ENCODE results near the gene ETFB.

The ETFB gene

GRCh38 chr19:51391073-51391611 lies 25.0 kb upstream of the ETFB start:
- Histone ChIP-seq H3K27me3 (ENCODE audit: control insufficient read depth, insufficient read depth, low read length) (no peaks in the 10 kb centered on the region), H3K9ac (ENCODE audit: low read length) (peak overlapping the region; percentile 20), H3K4me3 (ENCODE audit: low read length) (no peak overlapping the region), H3K36me3 (ENCODE audit: control insufficient read depth, insufficient read depth, low read length) (no peaks in the 10 kb centered on the region), H3K9me3 (ENCODE audit: control insufficient read depth, low read length) (no peaks in the 10 kb centered on the region), H3K4me1 (ENCODE audit: control insufficient read depth, insufficient read depth, low read length) (peaks cover 9% of the 10 kb centered on the region)

GRCh38 chr19:51389143-51389542 lies 23.0 kb upstream of the ETFB start:
- Histone ChIP-seq H3K4me1 (ENCODE audit: control insufficient read depth, insufficient read depth, low read length) (peaks cover 4% of the 10 kb centered on the region), H3K27me3 (ENCODE audit: control insufficient read depth, insufficient read depth, low read length) (no peaks in the 10 kb centered on the region), H3K36me3 (ENCODE audit: control insufficient read depth, insufficient read depth, low read length) (no peaks in the 10 kb centered on the region), H3K9ac (ENCODE audit: low read length) (no peak overlapping the region), H3K9me3 (ENCODE audit: control insufficient read depth, low read length) (no peaks in the 10 kb centered on the region), H3K4me3 (ENCODE audit: low read length) (no peak overlapping the region)

GRCh38 chr19:51387924-51388389 lies 21.8 kb upstream of the ETFB start, which contains the start of gene LIM2:
Gene LIM2 (minus strand): TSS chr19:51387974. CDS start chr19:51387443, 531 bp downstream.
- H3K36me3 ChIP-seq (ENCODE audit: control insufficient read depth, insufficient read depth, low read length): no peaks in the 10 kb centered on the region
- H3K4me3 ChIP-seq (ENCODE audit: low read length): no peak within 1 kb of the TSS
- no peak within 1 kb of the TSS for H3K9ac ChIP-seq (ENCODE audit: low read length)

GRCh38 chr19:51386882-51387520 lies 20.8 kb upstream of the ETFB start:
- Histone ChIP-seq H3K9me3 (ENCODE audit: control insufficient read depth, low read length) (no peaks in the 10 kb centered on the region), H3K9ac (ENCODE audit: low read length) (no peak overlapping the region), H3K36me3 (ENCODE audit: control insufficient read depth, insufficient read depth, low read length) (no peaks in the 10 kb centered on the region), H3K27me3 (ENCODE audit: control insufficient read depth, insufficient read depth, low read length) (no peaks in the 10 kb centered on the region), H3K4me3 (ENCODE audit: low read length) (no peak overlapping the region), H3K4me1 (ENCODE audit: control insufficient read depth, insufficient read depth, low read length) (no peaks in the 10 kb centered on the region)

More at GRCh38 chr19:51387924-51388389, 21.8 kb upstream of the ETFB start, which contains the start of gene LIM2:
- Histone ChIP-seq H3K4me1 (ENCODE audit: control insufficient read depth, insufficient read depth, low read length) (no peaks in the 10 kb centered on the region), H3K27me3 (ENCODE audit: control insufficient read depth, insufficient read depth, low read length) (no peaks in the 10 kb centered on the region), H3K9me3 (ENCODE audit: control insufficient read depth, low read length) (no peaks in the 10 kb centered on the region)

- no peaks in the 10 kb centered on the region for H3K27me3 ChIP-seq (ENCODE audit: control insufficient read depth, insufficient read depth, low read length)
- H3K36me3 ChIP-seq (ENCODE audit: control insufficient read depth, insufficient read depth, low read length): no peaks in the 10 kb centered on the region
- H3K4me3 ChIP-seq (ENCODE audit: low read length): no peak overlapping the region
- H3K4me1 ChIP-seq (ENCODE audit: control insufficient read depth, insufficient read depth, low read length): no peaks in the 10 kb centered on the region
- H3K9me3 ChIP-seq (ENCODE audit: control insufficient read depth, low read length): no peaks in the 10 kb centered on the region
- H3K9ac ChIP-seq (ENCODE audit: low read length): no peak overlapping the region
Measured at GRCh38 chr19:51382004-51382403, 15.8 kb upstream of the ETFB start.

- Histone ChIP-seq H3K4me1 (ENCODE audit: control insufficient read depth, insufficient read depth, low read length) (no peaks in the 10 kb centered on the region), H3K4me3 (ENCODE audit: low read length) (no peak overlapping the region), H3K9me3 (ENCODE audit: control insufficient read depth, low read length) (no peaks in the 10 kb centered on the region), H3K36me3 (ENCODE audit: control insufficient read depth, insufficient read depth, low read length) (no peaks in the 10 kb centered on the region), H3K9ac (ENCODE audit: low read length) (no peak overlapping the region), H3K27me3 (ENCODE audit: control insufficient read depth, insufficient read depth, low read length) (no peaks in the 10 kb centered on the region)
Measured at GRCh38 chr19:51380379-51380778, 14.2 kb upstream of the ETFB start.

- no peaks in the 10 kb centered on the region for H3K9me3 ChIP-seq (ENCODE audit: control insufficient read depth, low read length)
- H3K27me3 ChIP-seq (ENCODE audit: control insufficient read depth, insufficient read depth, low read length): no peaks in the 10 kb centered on the region
- H3K4me1 ChIP-seq (ENCODE audit: control insufficient read depth, insufficient read depth, low read length): no peaks in the 10 kb centered on the region
- no peaks in the 10 kb centered on the region for H3K36me3 ChIP-seq (ENCODE audit: control insufficient read depth, insufficient read depth, low read length)
- no peak overlapping the region for H3K9ac ChIP-seq (ENCODE audit: low read length)
- H3K4me3 ChIP-seq (ENCODE audit: low read length): no peak overlapping the region
Measured at GRCh38 chr19:51377422-51377821, 11.2 kb upstream of the ETFB start.

GRCh38 chr19:51375504-51376221 lies 9.5 kb upstream of the ETFB start:
- H3K27me3 ChIP-seq (ENCODE audit: control insufficient read depth, insufficient read depth, low read length): no peaks in the 10 kb centered on the region
- no peaks in the 10 kb centered on the region for H3K9me3 ChIP-seq (ENCODE audit: control insufficient read depth, low read length)
- no peaks in the 10 kb centered on the region for H3K36me3 ChIP-seq (ENCODE audit: control insufficient read depth, insufficient read depth, low read length)
- H3K9ac ChIP-seq (ENCODE audit: low read length): no peak overlapping the region
- no peaks in the 10 kb centered on the region for H3K4me1 ChIP-seq (ENCODE audit: control insufficient read depth, insufficient read depth, low read length)
- no peak overlapping the region for H3K4me3 ChIP-seq (ENCODE audit: low read length)

GRCh38 chr19:51372649-51373504 lies 6.7 kb upstream of the ETFB start, which contains the start of gene NKG7:
Gene NKG7 (minus strand): TSS chr19:51372654. CDS start chr19:51372535, 119 bp downstream.
- no peak within 1 kb of the TSS for H3K4me3 ChIP-seq (ENCODE audit: low read length)
- peaks cover 7% of the 10 kb centered on the region for H3K4me1 ChIP-seq (ENCODE audit: control insufficient read depth, insufficient read depth, low read length)
- H3K9ac ChIP-seq (ENCODE audit: low read length): no peak within 1 kb of the TSS

GRCh38 chr19:51372021-51372648 lies 5.9 kb upstream of the ETFB start:
- Histone ChIP-seq H3K27me3 (ENCODE audit: control insufficient read depth, insufficient read depth, low read length) (no peaks in the 10 kb centered on the region), H3K9ac (ENCODE audit: low read length) (no peak overlapping the region), H3K9me3 (ENCODE audit: control insufficient read depth, low read length) (no peaks in the 10 kb centered on the region), H3K4me1 (ENCODE audit: control insufficient read depth, insufficient read depth, low read length) (peaks cover 7% of the 10 kb centered on the region), H3K36me3 (ENCODE audit: control insufficient read depth, insufficient read depth, low read length) (no peaks in the 10 kb centered on the region), H3K4me3 (ENCODE audit: low read length) (no peak overlapping the region)

More at GRCh38 chr19:51372649-51373504, 6.7 kb upstream of the ETFB start, which contains the start of gene NKG7:
- H3K27me3 ChIP-seq (ENCODE audit: control insufficient read depth, insufficient read depth, low read length): no peaks in the 10 kb centered on the region
- H3K36me3 ChIP-seq (ENCODE audit: control insufficient read depth, insufficient read depth, low read length): no peaks in the 10 kb centered on the region
- no peaks in the 10 kb centered on the region for H3K9me3 ChIP-seq (ENCODE audit: control insufficient read depth, low read length)

GRCh38 chr19:51371186-51371690 lies 5.0 kb upstream of the ETFB start:
- Histone ChIP-seq H3K27me3 (ENCODE audit: control insufficient read depth, insufficient read depth, low read length) (no peaks in the 10 kb centered on the region), H3K9me3 (ENCODE audit: control insufficient read depth, low read length) (no peaks in the 10 kb centered on the region), H3K36me3 (ENCODE audit: control insufficient read depth, insufficient read depth, low read length) (no peaks in the 10 kb centered on the region), H3K4me3 (ENCODE audit: low read length) (no peak overlapping the region), H3K4me1 (ENCODE audit: control insufficient read depth, insufficient read depth, low read length) (peaks cover 13% of the 10 kb centered on the region), H3K9ac (ENCODE audit: low read length) (no peak overlapping the region)

Measured in mucosa of stomach (tissue), 1 donor.